GM21515 (cell line): ENCODE measurements around the gene SEMA4C.
A peak's percentile ranks its signal among the peaks of the same experiment; 100 is the strongest.

ENCODE experiments used
- ATAC-seq: cut with Tn5 transposase; IDR thresholded peaks from one replicate; pipeline ENCODE4 v1.9.1; 2021; ENCODE audit not compliant: unreplicated experiment

SEMA4C gene

GRCh38 chr2:96824079-96824870 lies 45.6 kb downstream of the SEMA4C start:
- ATAC-seq = no peak

- ATAC-seq = no peak
These were observed 46.7 kb downstream of the SEMA4C start for GRCh38 chr2:96823198-96823597.

- no peak for ATAC-seq
These were observed 47.1 kb downstream of the SEMA4C start for GRCh38 chr2:96822786-96823185.

- ATAC-seq = no peak
These were observed 48.7 kb downstream of the SEMA4C start for GRCh38 chr2:96821113-96821675.

GRCh38 chr2:96819876-96820511 lies 49.9 kb downstream of the SEMA4C start:
- ATAC-seq = no peak

- ATAC-seq = no peak
These were observed 50.6 kb downstream of the SEMA4C start for GRCh38 chr2:96819128-96819875.

GRCh38 chr2:96817882-96818281 lies 52.0 kb downstream of the SEMA4C start:
- ATAC-seq = no peak

- no peak for ATAC-seq
These were observed 52.8 kb downstream of the SEMA4C start for GRCh38 chr2:96816836-96817702.

GRCh38 chr2:96816127-96816835 lies 53.6 kb downstream of the SEMA4C start, which contains the start of gene CNNM3:
Gene CNNM3 (plus strand): TSS chr2:96816268. CDS start chr2:96816278, 10 bp downstream.
- ATAC-seq = peak; percentile 80

GRCh38 chr2:96815326-96816126 lies 54.4 kb downstream of the SEMA4C start:
- peak; percentile 14 for ATAC-seq

- ATAC-seq = no peak
These were observed 56.2 kb downstream of the SEMA4C start for GRCh38 chr2:96813656-96814055.

- ATAC-seq = no peak
These were observed 58.0 kb downstream of the SEMA4C start for GRCh38 chr2:96811917-96812316.

GRCh38 chr2:96810783-96811192 lies 59.1 kb downstream of the SEMA4C start:
- no peak for ATAC-seq

GRCh38 chr2:96809951-96810782 lies 59.7 kb downstream of the SEMA4C start:
- no peak for ATAC-seq
